Activated CD4-positive, alpha-beta T cell treated with anti-CD3 and anti-CD28 coated beads for 1 hour (primary cell): Measurements from ENCODE around the gene CENPVL3.
"Not testable (repeated sequence)": the region's sequence is repeated elsewhere in the genome, so short reads cannot be mapped to it uniquely, and the experiment has no call there.

Source experiments
- DNase-seq: peaks from one replicate; pipeline ENCODE4 v3.0.0-alpha.2; 2020

CENPVL3 gene

DNA sequence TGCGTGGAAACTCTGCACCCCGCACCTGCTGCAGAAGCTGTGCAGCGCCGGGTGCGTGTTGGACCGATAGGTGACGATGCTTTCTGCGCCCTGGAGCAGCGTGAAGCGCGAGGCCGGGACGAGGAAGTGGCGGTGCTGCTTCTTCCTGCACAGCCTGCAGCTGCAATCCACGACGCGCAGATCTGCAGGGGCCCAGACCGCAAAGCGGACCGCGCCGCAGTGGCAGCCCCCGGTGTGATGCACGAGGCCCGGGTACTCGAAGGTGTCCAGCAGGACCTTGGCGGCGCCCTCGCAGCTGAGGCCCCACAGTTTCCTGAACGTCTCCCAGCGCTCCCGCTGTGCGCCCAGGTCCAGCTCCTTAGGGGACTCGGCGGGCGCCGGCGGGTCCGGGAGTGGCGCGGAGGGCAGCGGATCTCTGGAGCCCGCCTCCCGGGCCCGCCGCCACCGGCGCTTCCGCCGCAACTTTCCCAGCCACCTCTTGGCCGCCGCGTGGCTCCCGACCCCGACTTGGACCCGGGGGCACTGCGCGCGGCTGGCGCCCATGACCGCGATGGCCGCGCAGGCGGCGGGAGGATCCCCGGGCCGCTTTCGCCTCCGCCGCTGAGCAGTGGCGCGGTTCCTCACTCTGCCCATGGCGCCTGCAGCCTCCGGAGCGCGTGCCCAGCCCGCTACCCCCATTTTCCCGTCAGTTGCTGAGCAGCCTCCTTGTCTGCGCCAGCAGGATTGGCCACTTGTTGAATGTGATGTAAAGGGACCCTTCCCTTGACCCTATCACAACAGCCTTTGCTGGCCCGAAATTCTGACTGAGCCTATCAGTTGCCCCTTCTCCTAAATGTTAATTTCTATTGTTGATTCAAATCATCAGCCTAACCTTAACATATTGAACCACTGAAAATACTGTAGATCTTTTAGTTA is at the start of gene CENPVL3:
Gene CENPVL3 (minus strand): TSS at position 672 of the 915 bp plus-strand sequence. CDS start 39 bp downstream, at position 633.
- not testable (repeated sequence) for DNase-seq

DNA sequence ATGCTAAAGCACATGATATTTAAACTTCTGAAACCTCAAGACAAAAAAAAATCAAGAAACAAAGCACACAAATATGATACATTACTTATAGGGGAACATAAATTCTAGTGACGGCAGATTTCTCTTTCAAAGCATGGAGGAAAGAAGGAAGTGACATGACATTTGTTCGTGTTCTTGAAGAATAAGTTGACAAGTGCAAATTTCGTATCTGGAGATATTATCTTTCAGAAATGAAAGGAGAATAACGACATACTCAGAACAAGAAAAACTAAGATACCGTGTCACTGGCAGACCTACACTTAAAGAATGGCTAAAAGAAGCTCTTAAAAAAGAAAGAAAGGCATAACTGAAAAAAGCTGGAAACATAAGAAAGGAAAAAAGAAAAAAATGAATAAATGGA is 47.3 kb upstream of the CENPVL3 start:
- DNase-seq = no peak

GRCh38 chrX:51643377-51643776 is 24.7 kb upstream of the CENPVL3 start:
- no peak for DNase-seq

DNA sequence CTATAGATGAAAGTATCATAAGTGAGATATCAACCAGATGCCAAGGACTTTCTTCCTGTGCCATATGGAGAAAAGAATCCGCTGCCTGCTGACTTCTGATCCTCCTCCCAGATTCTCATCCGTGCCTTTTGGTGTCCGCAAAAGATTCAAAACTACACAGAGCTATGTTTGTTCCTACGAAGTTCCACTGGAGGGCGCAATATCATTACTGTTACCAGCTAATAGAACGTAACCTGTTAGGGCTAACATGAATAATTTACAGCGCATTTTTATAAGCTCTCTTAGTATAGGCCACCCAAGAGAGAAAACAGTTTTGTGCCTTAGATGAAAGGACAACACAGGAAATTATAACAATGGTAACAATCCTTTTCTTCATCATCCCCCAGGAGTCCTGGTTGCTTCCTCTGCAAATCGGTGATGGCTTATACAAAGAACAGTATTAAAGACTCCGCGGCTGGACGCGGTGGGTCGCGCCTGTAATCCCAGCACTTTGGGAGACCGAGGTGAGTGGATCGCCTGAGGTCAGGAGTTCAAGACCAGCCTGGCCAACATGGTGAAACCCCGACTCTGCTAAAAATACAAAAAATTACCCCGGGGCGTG is 22.8 kb upstream of the CENPVL3 start:
- no peak for DNase-seq

DNA sequence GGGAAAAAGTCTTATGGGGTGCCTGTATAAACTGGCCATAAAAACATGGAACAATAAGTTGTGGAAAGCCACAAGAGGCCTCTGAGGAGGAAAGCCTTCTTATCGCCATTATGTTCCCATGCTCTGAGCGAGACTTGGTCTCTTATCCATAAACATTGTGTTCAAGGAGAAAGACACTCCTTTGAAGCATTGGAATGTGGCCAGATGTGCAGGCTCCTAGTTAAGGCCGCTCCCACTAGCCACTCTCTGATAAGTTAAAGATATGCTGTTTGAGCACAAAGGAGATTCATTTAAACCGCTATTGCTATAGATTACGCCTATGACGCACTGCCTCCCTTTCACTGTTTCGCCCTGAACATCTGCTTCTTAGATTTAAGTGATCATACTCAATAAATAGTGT is 17.8 kb upstream of the CENPVL3 start:
- DNase-seq = not testable (repeated sequence)

DNA sequence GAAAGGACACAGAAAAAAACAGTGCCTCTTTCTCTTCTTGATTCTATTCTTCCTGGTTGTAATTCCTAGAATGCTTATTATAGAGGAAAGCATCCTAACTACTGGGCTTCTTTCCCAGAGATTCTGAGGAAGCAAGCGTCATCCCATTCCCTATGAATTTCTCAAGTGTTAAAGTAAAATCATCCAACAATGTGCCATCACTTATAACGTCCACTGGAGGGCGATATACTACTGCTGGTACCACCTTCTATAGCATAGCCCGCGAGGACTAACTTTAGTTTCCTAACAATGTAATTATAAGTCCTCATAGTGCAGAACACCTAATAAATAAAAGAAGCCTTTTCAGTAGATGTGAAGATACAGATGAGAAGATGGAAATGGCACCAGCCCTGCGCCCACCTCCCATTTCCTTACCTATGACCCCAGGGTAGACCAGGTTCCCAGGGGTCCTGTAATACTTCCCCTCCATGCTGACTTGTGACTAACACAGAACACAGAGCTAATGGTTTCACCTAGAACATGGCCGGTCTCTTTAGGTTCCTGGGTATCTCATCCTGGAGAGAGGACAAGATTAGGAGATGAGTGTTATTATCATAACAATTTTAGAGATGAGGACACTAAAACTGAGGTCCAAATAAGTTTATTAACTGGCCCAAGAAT is 4.2 kb downstream of the CENPVL3 start:
- DNase-seq = no peak

DNA sequence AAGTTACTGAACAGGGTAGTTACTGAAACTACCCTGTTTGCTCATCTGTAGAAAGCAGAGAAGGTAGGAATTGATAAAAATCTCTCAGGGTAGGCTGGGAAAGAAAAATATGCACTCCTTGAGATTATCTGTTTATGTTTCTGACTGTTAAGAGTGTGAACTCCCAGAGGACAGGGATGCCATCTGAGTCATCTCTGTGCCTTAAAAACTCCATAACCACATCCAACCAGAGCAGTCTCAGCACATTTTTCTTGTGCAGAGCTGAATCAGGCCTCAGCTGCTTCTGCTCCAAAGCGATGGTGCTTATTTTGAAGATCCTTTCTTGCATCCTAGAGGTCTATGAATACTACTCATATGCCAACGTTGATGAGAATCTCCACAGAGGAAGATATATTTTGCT is 9.9 kb downstream of the CENPVL3 start:
- DNase-seq = no peak

DNA sequence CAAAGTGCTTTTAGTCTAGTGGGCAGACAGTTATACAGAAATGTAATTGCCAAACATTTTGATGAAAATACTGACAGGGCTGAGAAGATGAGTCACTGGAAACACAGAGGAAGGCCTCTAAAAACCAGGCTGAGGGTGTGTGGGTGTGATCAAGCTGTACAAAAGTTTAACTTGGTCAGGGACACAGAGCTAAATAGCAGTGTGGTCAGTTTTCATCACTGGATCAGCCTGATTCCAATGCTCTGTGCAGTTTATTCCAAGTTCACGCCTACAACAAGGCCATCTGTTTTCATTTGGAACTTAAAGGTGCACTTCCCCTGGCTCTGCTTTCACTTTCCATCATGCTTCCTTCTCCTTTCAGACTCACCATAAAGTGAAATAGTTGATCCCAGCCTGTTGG is 10.6 kb downstream of the CENPVL3 start:
- no peak for DNase-seq

DNA sequence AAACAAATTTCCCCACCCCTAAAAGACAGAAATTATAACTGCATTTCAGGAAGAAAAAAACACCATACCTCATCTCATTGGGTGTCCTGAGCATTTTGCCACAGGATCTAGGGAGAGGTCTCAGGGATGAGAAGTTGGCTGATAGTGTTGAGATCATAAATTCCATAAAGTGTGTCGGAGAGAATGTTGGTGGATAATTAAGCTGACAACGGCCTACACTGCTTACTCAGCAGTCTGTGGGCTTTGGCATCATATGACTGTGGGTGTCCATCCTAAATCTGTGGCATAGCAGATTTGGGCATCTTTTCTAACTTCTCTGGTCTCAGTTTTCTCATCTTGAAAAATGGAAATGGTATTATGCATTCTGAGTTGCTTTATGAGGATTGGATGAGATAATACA is 12.3 kb downstream of the CENPVL3 start:
- DNase-seq = no peak

DNA sequence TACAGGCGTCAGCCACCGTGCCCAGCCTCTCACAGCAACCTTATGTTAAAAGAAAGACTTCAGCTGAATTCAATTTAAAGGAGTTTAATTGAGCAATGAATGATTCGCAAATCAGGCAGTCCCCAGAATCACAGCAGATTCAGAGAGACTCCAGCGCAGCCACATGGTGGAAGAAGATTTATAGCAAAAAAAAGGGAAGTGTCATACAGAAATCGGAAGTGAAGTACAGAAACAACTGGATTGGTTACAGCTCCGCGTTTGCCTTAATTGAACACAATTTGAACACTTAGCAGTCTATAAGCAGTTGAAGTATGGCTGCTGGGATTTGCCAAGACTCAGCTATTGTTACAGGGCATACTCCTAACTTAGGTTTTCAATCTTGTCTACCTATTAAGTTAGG is 19.8 kb downstream of the CENPVL3 start:
- no peak for DNase-seq

- no peak for DNase-seq
Measured at GRCh38 chrX:51571874-51572273, 46.8 kb downstream of the CENPVL3 start.

- DNase-seq = no peak
Measured at GRCh38 chrX:51569561-51569960, 49.2 kb downstream of the CENPVL3 start.

- DNase-seq = no peak
Measured at GRCh38 chrX:51568586-51568985, 50.1 kb downstream of the CENPVL3 start.
